GM21515 (cell line): Measurements from ENCODE around the gene SRPX.

Source experiments
- ATAC-seq: cut with Tn5 transposase; IDR thresholded peaks from one replicate; pipeline ENCODE4 v1.9.1; 2021; ENCODE audit not compliant: unreplicated experiment

Gene SRPX

GRCh38 chrX:38211891-38212635 is 8.6 kb downstream of the SRPX start:
- ATAC-seq, result no peak

GRCh38 chrX:38206542-38206941 is 14.1 kb downstream of the SRPX start:
- no peak for ATAC-seq

- no peak for ATAC-seq
These were observed 14.6 kb downstream of the SRPX start for GRCh38 chrX:38206036-38206435.

- peak; percentile 79 for ATAC-seq
These were observed 15.6 kb downstream of the SRPX start for GRCh38 chrX:38205039-38205438.

GRCh38 chrX:38192007-38192810 is 28.5 kb downstream of the SRPX start:
- peak; percentile 49 for ATAC-seq

GRCh38 chrX:38189431-38190250 is 31.0 kb downstream of the SRPX start:
- no peak for ATAC-seq

- no peak for ATAC-seq
These were observed 37.1 kb downstream of the SRPX start for GRCh38 chrX:38183596-38183995.

GRCh38 chrX:38181357-38181756 is 39.3 kb downstream of the SRPX start:
- ATAC-seq, result no peak

GRCh38 chrX:38178396-38178795 is 42.3 kb downstream of the SRPX start:
- no peak for ATAC-seq

GRCh38 chrX:38175139-38175538 is 45.5 kb downstream of the SRPX start:
- ATAC-seq, result no peak

- ATAC-seq, result no peak
These were observed 48.1 kb downstream of the SRPX start for GRCh38 chrX:38172596-38172995.

- ATAC-seq, result no peak
These were observed 50.1 kb downstream of the SRPX start for GRCh38 chrX:38170556-38170955.

GRCh38 chrX:38166478-38167083 is 54.1 kb downstream of the SRPX start:
- no peak for ATAC-seq

- no peak for ATAC-seq
These were observed 55.6 kb downstream of the SRPX start for GRCh38 chrX:38165023-38165422.

GRCh38 chrX:38163193-38163592 is 57.5 kb downstream of the SRPX start:
- no peak for ATAC-seq

- ATAC-seq, result no peak
These were observed 63.8 kb downstream of the SRPX start for GRCh38 chrX:38156838-38157237.

- ATAC-seq, result no peak
These were observed 65.9 kb downstream of the SRPX start for GRCh38 chrX:38154818-38155217.

- ATAC-seq, result no peak
These were observed 66.3 kb downstream of the SRPX start for GRCh38 chrX:38154340-38154739.

GRCh38 chrX:38151441-38151840 is 69.2 kb downstream of the SRPX start:
- ATAC-seq, result no peak

- ATAC-seq, result no peak
These were observed 69.7 kb downstream of the SRPX start for GRCh38 chrX:38150993-38151392.

- no peak for ATAC-seq
These were observed 71.7 kb downstream of the SRPX start for GRCh38 chrX:38149016-38149415.
